ENCODE results near the gene GPR142. TPM values are rescaled to one million over a fixed set of nuclear protein-coding genes. Genes with fewer than 3 reads are reported as not detected.

The GPR142 gene
- polyA plus RNA-seq, 1 of the 3 experiments (the other 2 are of a cell fraction), result not detected

DNA sequence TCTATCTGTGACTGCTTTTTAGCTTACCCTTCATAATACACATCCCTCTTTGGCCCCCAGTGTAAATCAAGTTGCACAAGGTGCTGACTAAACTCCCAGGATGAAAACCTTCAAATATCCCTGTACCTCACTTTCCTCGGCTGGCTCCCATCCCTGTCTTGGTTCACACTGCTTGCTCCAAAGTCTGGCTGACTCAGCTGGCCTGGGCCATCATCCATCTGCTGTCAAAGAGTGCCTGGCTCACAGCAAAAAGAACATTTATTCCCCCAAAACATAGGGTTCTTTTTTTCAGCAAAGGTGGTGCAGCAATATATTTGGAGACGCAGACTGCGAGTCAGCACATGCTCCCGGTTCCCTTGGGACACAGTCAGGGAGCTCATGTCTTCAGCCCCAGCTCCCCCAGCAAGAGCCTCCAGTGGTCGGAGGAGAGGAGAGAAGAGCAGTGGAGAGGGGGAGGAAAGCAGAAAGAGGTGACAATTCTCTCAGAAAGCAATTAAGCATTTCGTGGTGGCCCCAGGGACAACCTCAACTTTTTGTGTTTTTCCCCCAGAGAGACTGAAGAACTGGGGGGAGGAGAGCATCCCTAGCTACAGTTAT, 26.1 kb downstream of the GPR142 start:
- Histone ChIP-seq H3K27ac (ENCODE audit: low read depth in 2 of 2, low read length in 1 of 2) (no peak overlapping the region), H3K79me2 (ENCODE audit: insufficient read depth) (no peaks in the 10 kb centered on the region), H3K9me3 (no peaks in the 10 kb centered on the region), H2AFZ (ENCODE audit: low read depth) (no peak overlapping the region), H3F3A (replicated peaks; ENCODE audit: insufficient read depth) (no peaks in the 10 kb centered on the region), H3K36me3 (replicated peaks in 1 of 2; ENCODE audit: control insufficient read depth in 1 of 2, insufficient read depth in 2 of 2, low read length in 1 of 2) (no peaks in the 10 kb centered on the region), H4K20me1 (ENCODE audit: insufficient read depth) (no peaks in the 10 kb centered on the region), H3K9me2 (no peaks in the 10 kb centered on the region), H3K4me2 (no peak overlapping the region), H3K9ac (no peak overlapping the region), H3K27me3 (ENCODE audit: insufficient read depth) (no peaks in the 10 kb centered on the region), H3K4me1 (ENCODE audit: control insufficient read depth in 1 of 2, insufficient read depth in 2 of 2, low read depth in 1 of 2, low read length in 1 of 2) (no peaks in the 10 kb centered on the region; a peak in 1 of 4 replicates), H3K4me3 (ENCODE audit: low read depth in 2 of 2, low read length in 1 of 2) (no peak overlapping the region)
- CTCF ChIA-PET, result interaction anchor here (0.7 to 8.6 kb wide), 11 partner anchors 9 to 343 kb away, joined by 3 to 80 read pairs (median 6); partner anchors contain the start of gene GPR142
- no peak for TF ChIP-seq RFX5 (IDR thresholded peaks at IDR 0.05; ENCODE audit: low read length)
- POLR2A ChIA-PET, result no interaction called here
- WGBS (ENCODE audit: low lambda C conversion rate), result 57% methylated on average over 6 of the region's 6 CpGs
- no peak for DNase-seq

DNA sequence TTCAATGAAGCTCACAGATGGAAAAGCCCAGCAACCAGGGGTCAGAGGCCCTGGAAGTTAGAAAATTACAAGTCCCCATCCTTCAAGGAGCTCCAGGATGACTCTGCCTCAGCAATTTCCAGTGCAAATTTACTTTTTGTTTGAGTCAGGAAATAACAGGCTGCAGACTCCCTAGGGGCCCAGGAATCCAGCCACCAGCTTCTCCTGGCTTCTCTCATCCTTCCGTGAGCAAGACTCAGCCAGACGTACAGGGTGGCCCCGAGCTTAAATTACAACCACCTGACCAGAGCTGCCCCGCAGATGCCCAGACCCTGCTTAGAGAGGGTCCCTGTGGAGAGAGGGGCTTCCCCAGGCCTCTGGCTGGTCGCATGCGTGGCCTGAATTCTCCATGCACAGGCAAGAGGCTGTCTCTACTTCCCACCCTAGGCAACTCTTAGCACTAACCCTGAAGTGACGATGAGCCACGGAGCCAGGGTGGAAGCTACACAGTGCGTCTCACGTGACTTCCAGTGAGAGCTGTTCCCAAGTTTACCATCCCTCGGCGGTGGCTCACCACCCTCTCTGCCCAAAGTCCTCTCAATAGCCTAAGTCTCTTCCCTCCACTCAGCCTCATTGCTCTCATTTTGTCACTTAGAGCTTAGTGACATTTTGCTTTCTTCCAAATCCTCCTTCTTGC, 27.1 kb downstream of the GPR142 start:
- POLR2A ChIA-PET, result no interaction called here
- CTCF ChIA-PET, result interaction anchor here (0.9 to 8.6 kb wide), 11 partner anchors 10 to 342 kb away, joined by 3 to 80 read pairs (median 6); partner anchors contain the start of gene GPR142
- 55% methylated on average over 11 of the region's 12 CpGs for WGBS (ENCODE audit: low lambda C conversion rate)

More for the DNA sequence above, 27.1 kb downstream of the GPR142 start:
- no peak overlapping the region for H3K4me2 ChIP-seq
- H3K36me3 ChIP-seq (replicated peaks in 1 of 2; ENCODE audit: control insufficient read depth in 1 of 2, insufficient read depth in 2 of 2, low read length in 1 of 2), result no peaks in the 10 kb centered on the region
- H3K27ac ChIP-seq (ENCODE audit: low read depth in 2 of 2, low read length in 1 of 2), result no peak overlapping the region
- no peaks in the 10 kb centered on the region for H3K79me2 ChIP-seq (ENCODE audit: insufficient read depth)
- no peak for DNase-seq
- H3K4me1 ChIP-seq (ENCODE audit: control insufficient read depth in 1 of 2, insufficient read depth in 2 of 2, low read depth in 1 of 2, low read length in 1 of 2), result no peaks in the 10 kb centered on the region; a peak in 1 of 4 replicates
- H3K9ac ChIP-seq, result no peak overlapping the region
- no peaks in the 10 kb centered on the region for H3K9me3 ChIP-seq
- H3K4me3 ChIP-seq (ENCODE audit: low read depth in 2 of 2, low read length in 1 of 2), result no peak overlapping the region
- H4K20me1 ChIP-seq (ENCODE audit: insufficient read depth), result no peaks in the 10 kb centered on the region
- no peaks in the 10 kb centered on the region for H3K9me2 ChIP-seq
- no peak for TF ChIP-seq TCF12 (IDR thresholded peaks at IDR 0.05)
- TF ChIP-seq FOSL2 (IDR thresholded peaks at IDR 0.05; ENCODE audit: borderline replicate concordance, low read depth), result no peak
- no peak for TF ChIP-seq GABPA (IDR thresholded peaks at IDR 0.05; ENCODE audit: low read depth)
- TF ChIP-seq FOXM1 (IDR thresholded peaks at IDR 0.05; ENCODE audit: low read depth), result no peak
- no peak for TF ChIP-seq ELF1 (IDR thresholded peaks at IDR 0.05)
- no peak for TF ChIP-seq JUND (IDR thresholded peaks at IDR 0.05)
- TF ChIP-seq, protein P1, sequence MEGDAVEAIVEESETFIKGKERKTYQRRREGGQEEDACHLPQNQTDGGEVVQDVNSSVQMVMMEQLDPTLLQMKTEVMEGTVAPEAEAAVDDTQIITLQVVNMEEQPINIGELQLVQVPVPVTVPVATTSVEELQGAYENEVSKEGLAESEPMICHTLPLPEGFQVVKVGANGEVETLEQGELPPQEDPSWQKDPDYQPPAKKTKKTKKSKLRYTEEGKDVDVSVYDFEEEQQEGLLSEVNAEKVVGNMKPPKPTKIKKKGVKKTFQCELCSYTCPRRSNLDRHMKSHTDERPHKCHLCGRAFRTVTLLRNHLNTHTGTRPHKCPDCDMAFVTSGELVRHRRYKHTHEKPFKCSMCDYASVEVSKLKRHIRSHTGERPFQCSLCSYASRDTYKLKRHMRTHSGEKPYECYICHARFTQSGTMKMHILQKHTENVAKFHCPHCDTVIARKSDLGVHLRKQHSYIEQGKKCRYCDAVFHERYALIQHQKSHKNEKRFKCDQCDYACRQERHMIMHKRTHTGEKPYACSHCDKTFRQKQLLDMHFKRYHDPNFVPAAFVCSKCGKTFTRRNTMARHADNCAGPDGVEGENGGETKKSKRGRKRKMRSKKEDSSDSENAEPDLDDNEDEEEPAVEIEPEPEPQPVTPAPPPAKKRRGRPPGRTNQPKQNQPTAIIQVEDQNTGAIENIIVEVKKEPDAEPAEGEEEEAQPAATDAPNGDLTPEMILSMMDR (IDR thresholded peaks at IDR 0.05), result no peak
- TF ChIP-seq, protein P2, sequence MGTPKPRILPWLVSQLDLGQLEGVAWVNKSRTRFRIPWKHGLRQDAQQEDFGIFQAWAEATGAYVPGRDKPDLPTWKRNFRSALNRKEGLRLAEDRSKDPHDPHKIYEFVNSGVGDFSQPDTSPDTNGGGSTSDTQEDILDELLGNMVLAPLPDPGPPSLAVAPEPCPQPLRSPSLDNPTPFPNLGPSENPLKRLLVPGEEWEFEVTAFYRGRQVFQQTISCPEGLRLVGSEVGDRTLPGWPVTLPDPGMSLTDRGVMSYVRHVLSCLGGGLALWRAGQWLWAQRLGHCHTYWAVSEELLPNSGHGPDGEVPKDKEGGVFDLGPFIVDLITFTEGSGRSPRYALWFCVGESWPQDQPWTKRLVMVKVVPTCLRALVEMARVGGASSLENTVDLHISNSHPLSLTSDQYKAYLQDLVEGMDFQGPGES (IDR thresholded peaks at IDR 0.05; ENCODE audit: low read depth, low read length), result no peak
- no peak for TF ChIP-seq GATA2 (CRISPR knock-in tag; IDR thresholded peaks at IDR 0.05)
- no peak for TF ChIP-seq RAD21 (IDR thresholded peaks at IDR 0.05; ENCODE audit: low read length)
- TF ChIP-seq TEAD4 (IDR thresholded peaks at IDR 0.05; ENCODE audit: borderline replicate concordance, insufficient read depth), result no peak
- TF ChIP-seq NFIC (IDR thresholded peaks at IDR 0.05; ENCODE audit: borderline replicate concordance), result no peak
- TF ChIP-seq SMC3 (IDR thresholded peaks at IDR 0.05; ENCODE audit: low read depth, low read length), result no peak
- no peak for TF ChIP-seq TAF1 (IDR thresholded peaks at IDR 0.05; ENCODE audit: borderline replicate concordance, low read depth, low read length)
- no peak for TF ChIP-seq FOXJ3 (CRISPR knock-in tag; IDR thresholded peaks at IDR 0.05)
- TF ChIP-seq EZH2phosphoT487 (IDR thresholded peaks at IDR 0.05; ENCODE audit: borderline replicate concordance, low read depth), result no peak
- H3F3A ChIP-seq (replicated peaks; ENCODE audit: insufficient read depth), result no peaks in the 10 kb centered on the region
- H3K27me3 ChIP-seq (ENCODE audit: insufficient read depth), result no peaks in the 10 kb centered on the region
- H2AFZ ChIP-seq (ENCODE audit: low read depth), result no peak overlapping the region

Data from SK-N-SH (cell line).